SK-N-SH (cell line): ENCODE results near the gene LIX1. TPM values are rescaled to one million over a fixed set of nuclear protein-coding genes. Genes with fewer than 3 reads are reported as not detected.

Experiments used
- CTCF ChIA-PET: fragments of 300-600, 350-600 bp; formaldehyde crosslinking; extraction: SDS; loops from one replicate; lab custom pipeline; 2021; lab: Yijun Ruan, JAX
- POLR2A ChIA-PET: fragments of 350-600 bp; sonication (Branson Sonifier 250); formaldehyde crosslinking; extraction: SDS; loops from one replicate; lab custom pipeline; 2020; ENCODE audit warnings: antibody characterized with exemption, inconsistent platforms; lab: Yijun Ruan, JAX
- DNase-seq: peaks from one replicate; pipeline ENCODE4 v3.0.0; 2012
- H2AFZ ChIP-seq: fragments of 200-600 bp; sonication (generic); 2 replicates; pipeline ENCODE4 v1.8.1; 2016; ENCODE audit warnings: antibody characterized with exemption, mild to moderate bottlenecking, low read depth
- H3F3A ChIP-seq: fragments of 200-600 bp; sonication (generic); replicated peaks from 2 replicates; pipeline ENCODE3; 2016; ENCODE audit warnings: antibody characterized with exemption, mild to moderate bottlenecking; ENCODE audit not compliant: insufficient read depth
- H3K27ac ChIP-seq, 2 experiments: fragments of 200-500 bp in 1 of 2; fragments of 200-600 bp in 1 of 2; sonication (Bioruptor generic) in 1 of 2; sonication (generic), shearing (Covaris generic) in 1 of 2; 2 replicates each; pipeline versions ENCODE4 v1.5.1 to v1.6.1; 2014 to 2016; ENCODE audit warnings: low read depth in 2 of 2, inconsistent platforms in 1 of 2, low read length in 1 of 2, mild to moderate bottlenecking in 1 of 2, mixed read lengths in 1 of 2
- H3K27me3 ChIP-seq: fragments of 200-600 bp; sonication (generic), shearing (Covaris generic); 2 replicates; pipeline ENCODE4 v1.6.1; 2016; ENCODE audit warnings: mixed run types; ENCODE audit not compliant: insufficient read depth
- H3K36me3 ChIP-seq, 2 experiments: fragments of 200-500 bp in 1 of 2; fragments of 200-600 bp in 1 of 2; sonication (Bioruptor generic) in 1 of 2; sonication (generic) in 1 of 2; replicated peaks in 1 of 2; 2 replicates each; pipeline versions ENCODE3 to v1.5.1; 2014 to 2016; ENCODE audit warnings: low read length in 1 of 2, mild to moderate bottlenecking in 1 of 2; ENCODE audit not compliant: insufficient read depth in 2 of 2, control insufficient read depth in 1 of 2
- H3K4me1 ChIP-seq, 2 experiments: fragments of 200-500 bp in 1 of 2; fragments of 200-600 bp in 1 of 2; sonication (Bioruptor generic) in 1 of 2; sonication (generic), shearing (Covaris generic) in 1 of 2; 2 replicates each; pipeline versions ENCODE4 v1.5.1 to v1.6.1; 2014 to 2016; ENCODE audit warnings: low read depth in 1 of 2, low read length in 1 of 2, mixed run types in 1 of 2; ENCODE audit not compliant: insufficient read depth in 2 of 2, control insufficient read depth in 1 of 2
- H3K4me2 ChIP-seq: fragments of 200-600 bp; sonication (generic), shearing (Covaris generic); 2 replicates; pipeline ENCODE4 v1.6.1; 2017; ENCODE audit warnings: mixed run types
- H3K4me3 ChIP-seq, 2 experiments: fragments of 200-500 bp in 1 of 2; fragments of 200-600 bp in 1 of 2; sonication (Bioruptor generic) in 1 of 2; sonication (generic), shearing (Covaris generic) in 1 of 2; 2 replicates each; pipeline versions ENCODE4 v1.5.1 to v1.8.1; 2014 to 2016; ENCODE audit warnings: low read depth in 2 of 2, inconsistent platforms in 1 of 2, low read length in 1 of 2, mild to moderate bottlenecking in 1 of 2, mixed read lengths in 1 of 2, moderate library complexity in 1 of 2
- H3K79me2 ChIP-seq: fragments of 200-600 bp; sonication (generic); 2 replicates; pipeline ENCODE4 v1.8.1; 2017; ENCODE audit warnings: mild to moderate bottlenecking; ENCODE audit not compliant: insufficient read depth
- H3K9ac ChIP-seq: fragments of 200-600 bp; sonication (generic); 2 replicates; pipeline ENCODE4 v1.6.1; 2017; ENCODE audit warnings: mixed run types
- H3K9me2 ChIP-seq: fragments of 200-600 bp; sonication (generic); 2 replicates; pipeline ENCODE4 v1.6.1; 2017; ENCODE audit warnings: mixed run types
- H3K9me3 ChIP-seq: fragments of 200-600 bp; sonication (generic); 2 replicates; pipeline ENCODE4 v1.6.1; 2017; ENCODE audit warnings: mixed run types, mild to moderate bottlenecking, moderate library complexity
- H4K20me1 ChIP-seq: fragments of 200-600 bp; sonication (generic); 2 replicates; pipeline ENCODE4 v1.6.1; 2017; ENCODE audit warnings: mild to moderate bottlenecking, mixed run types; ENCODE audit not compliant: insufficient read depth
- EP300 ChIP-seq, 2 experiments: IDR thresholded peaks; 2 replicates each; pipeline versions ENCODE4 v1.4.0 to v1.6.1; 2012; ENCODE audit warnings: borderline replicate concordance in 1 of 2, low read depth in 1 of 2, low read length in 1 of 2
- GABPA ChIP-seq: IDR thresholded peaks from 2 replicates; pipeline ENCODE4 v1.4.0; 2012; ENCODE audit warnings: low read depth, mild to moderate bottlenecking
- GATA2 ChIP-seq: sonication (generic); formaldehyde crosslinking; IDR thresholded peaks from 2 replicates; pipeline ENCODE4 v1.5.0; 2020; ENCODE audit warnings: mild to moderate bottlenecking, missing genetic modification reagents
- JUND ChIP-seq: IDR thresholded peaks from 2 replicates; pipeline ENCODE4 v1.4.0; 2012
- NFIC ChIP-seq: IDR thresholded peaks from 2 replicates; pipeline ENCODE4 v1.4.0; 2012; ENCODE audit warnings: borderline replicate concordance
- NRF1 ChIP-seq: IDR thresholded peaks from 2 replicates; pipeline ENCODE4 v1.6.1; 2012; ENCODE audit warnings: low read depth, mild to moderate bottlenecking, low read length
- RAD21 ChIP-seq: IDR thresholded peaks from 2 replicates; pipeline ENCODE4 v1.6.1; 2012; ENCODE audit warnings: mild to moderate bottlenecking, low read length
- RXRA ChIP-seq: IDR thresholded peaks from 2 replicates; pipeline ENCODE4 v1.4.0; 2012; ENCODE audit warnings: low read depth, mild to moderate bottlenecking, borderline replicate concordance
- SIN3A ChIP-seq: IDR thresholded peaks from 2 replicates; pipeline ENCODE4 v1.6.1; 2012; ENCODE audit warnings: low read depth, mild to moderate bottlenecking, low read length, moderate library complexity, borderline replicate concordance
- TAF1 ChIP-seq: IDR thresholded peaks from 2 replicates; pipeline ENCODE4 v1.6.1; 2012; ENCODE audit warnings: low read depth, mild to moderate bottlenecking, low read length, moderate library complexity, borderline replicate concordance
- TCF12 ChIP-seq: IDR thresholded peaks from 2 replicates; pipeline ENCODE4 v1.4.0; 2012
- TEAD4 ChIP-seq: IDR thresholded peaks from 2 replicates; pipeline ENCODE4 v1.4.0; 2012; ENCODE audit warnings: mild to moderate bottlenecking, borderline replicate concordance; ENCODE audit not compliant: insufficient read depth
- YY1 ChIP-seq: IDR thresholded peaks from 2 replicates; pipeline ENCODE4 v1.4.0; 2012; ENCODE audit warnings: low read depth, mild to moderate bottlenecking
- WGBS: methylation state at CpG from one replicate; pipeline ENCODE4 v1.1.6; 2017; ENCODE audit warnings: low lambda C conversion rate; 5-methylcytosine and 5-hydroxymethylcytosine counted together
- polyA plus RNA-seq, 3 experiments: library from polyadenylated mRNA; depleted of rRNA; stranded (reverse); fragments of >200 nt; gene quantifications; 2 replicates each; pipeline ENCODE4 v1.2.3, GENCODE V29; 2012
- TF ChIP-seq, protein P1 (sequence below): fragments of 150-350 bp; IDR thresholded peaks from 2 replicates; pipeline ENCODE4 v1.6.1; 2017; ENCODE audit warnings: antibody characterized with exemption, low read length, low read depth, borderline replicate concordance
- TF ChIP-seq, protein P2 (sequence below): IDR thresholded peaks from 2 replicates; pipeline ENCODE4 v1.4.0; 2012; ENCODE audit warnings: low read depth
- TF ChIP-seq, protein P3 (sequence below): fragments of 150-350 bp; IDR thresholded peaks from 2 replicates; pipeline ENCODE4 v1.6.1; 2016; ENCODE audit warnings: mild to moderate bottlenecking, low read depth, low read length

The LIX1 gene
- polyA plus RNA-seq, 1 of the 3 experiments (the other 2 are of a cell fraction), result not detected

- TF ChIP-seq, protein P1, sequence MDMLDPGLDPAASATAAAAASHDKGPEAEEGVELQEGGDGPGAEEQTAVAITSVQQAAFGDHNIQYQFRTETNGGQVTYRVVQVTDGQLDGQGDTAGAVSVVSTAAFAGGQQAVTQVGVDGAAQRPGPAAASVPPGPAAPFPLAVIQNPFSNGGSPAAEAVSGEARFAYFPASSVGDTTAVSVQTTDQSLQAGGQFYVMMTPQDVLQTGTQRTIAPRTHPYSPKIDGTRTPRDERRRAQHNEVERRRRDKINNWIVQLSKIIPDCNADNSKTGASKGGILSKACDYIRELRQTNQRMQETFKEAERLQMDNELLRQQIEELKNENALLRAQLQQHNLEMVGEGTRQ, result no peak
- TF ChIP-seq GATA2 (CRISPR knock-in tag), result no peak
- no peak for TF ChIP-seq RAD21
- TF ChIP-seq NRF1, result no peak
- TF ChIP-seq RXRA, result no peak
Observed at GRCh38 chr5:97047076-97047475, 95.3 kb downstream of the LIX1 start (continued).

- Histone ChIP-seq H3K27ac (no peak overlapping the region), H3K9ac (no peak overlapping the region), H3K9me3 (no peaks in the 10 kb centered on the region), H3K4me1 (no peaks in the 10 kb centered on the region), H3K4me3 (no peak overlapping the region), H4K20me1 (no peaks in the 10 kb centered on the region), H3K27me3 (no peaks in the 10 kb centered on the region), H3K36me3 (no peaks in the 10 kb centered on the region), H3K9me2 (no peaks in the 10 kb centered on the region), H3F3A (no peaks in the 10 kb centered on the region), H2AFZ (no peak overlapping the region), H3K79me2 (no peaks in the 10 kb centered on the region), H3K4me2 (no peak overlapping the region)
- TF ChIP-seq TEAD4 (no peak), TCF12 (no peak), TAF1 (no peak), JUND (no peak), NFIC (no peak), YY1 (no peak), EP300 (IDR thresholded peaks at IDR 0.05; ENCODE audit: borderline replicate concordance in 1 of 2, low read depth in 1 of 2, low read length in 1 of 2) (no peak), GABPA (no peak), SIN3A (no peak)
- TF ChIP-seq, protein P1, result no peak
- TF ChIP-seq, protein P2, sequence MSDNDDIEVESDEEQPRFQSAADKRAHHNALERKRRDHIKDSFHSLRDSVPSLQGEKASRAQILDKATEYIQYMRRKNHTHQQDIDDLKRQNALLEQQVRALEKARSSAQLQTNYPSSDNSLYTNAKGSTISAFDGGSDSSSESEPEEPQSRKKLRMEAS, result no peak
- TF ChIP-seq, protein P3, sequence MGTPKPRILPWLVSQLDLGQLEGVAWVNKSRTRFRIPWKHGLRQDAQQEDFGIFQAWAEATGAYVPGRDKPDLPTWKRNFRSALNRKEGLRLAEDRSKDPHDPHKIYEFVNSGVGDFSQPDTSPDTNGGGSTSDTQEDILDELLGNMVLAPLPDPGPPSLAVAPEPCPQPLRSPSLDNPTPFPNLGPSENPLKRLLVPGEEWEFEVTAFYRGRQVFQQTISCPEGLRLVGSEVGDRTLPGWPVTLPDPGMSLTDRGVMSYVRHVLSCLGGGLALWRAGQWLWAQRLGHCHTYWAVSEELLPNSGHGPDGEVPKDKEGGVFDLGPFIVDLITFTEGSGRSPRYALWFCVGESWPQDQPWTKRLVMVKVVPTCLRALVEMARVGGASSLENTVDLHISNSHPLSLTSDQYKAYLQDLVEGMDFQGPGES, result no peak
- ChIA-PET POLR2A (no interaction called here), CTCF (interaction anchor here (1.4 to 1.8 kb wide), 3 partner anchors 49 to 294 kb away, joined by 5 read pairs; no protein-coding TSS in a partner anchor)
- DNase-seq, result no peak
- WGBS, result 48% methylated on average over 7 of the region's 7 CpGs
Observed at GRCh38 chr5:97046270-97046982, 96.0 kb downstream of the LIX1 start.
